HG02852 (cell line): ENCODE data around the gene LAMP5.

Experiments used
- ATAC-seq: cut with Tn5 transposase; IDR thresholded peaks from one replicate; pipeline ENCODE4 v1.9.1; 2021; ENCODE audit warnings: mild to moderate bottlenecking, moderate library complexity; ENCODE audit not compliant: unreplicated experiment

Gene LAMP5

GRCh38 chr20:9499126-9499899, 15.1 kb upstream of the LAMP5 start:
- ATAC-seq, result no peak

GRCh38 chr20:9500121-9500520, 14.3 kb upstream of the LAMP5 start:
- peak; percentile 76 for ATAC-seq

- ATAC-seq, result no peak
Measured at GRCh38 chr20:9501473-9501872, 12.9 kb upstream of the LAMP5 start.

- ATAC-seq, result no peak
Measured at GRCh38 chr20:9503526-9504245, 10.7 kb upstream of the LAMP5 start.

- no peak for ATAC-seq
Measured at GRCh38 chr20:9506280-9506821, 8.0 kb upstream of the LAMP5 start.

- ATAC-seq, result no peak
Measured at GRCh38 chr20:9506964-9507369, 7.4 kb upstream of the LAMP5 start.

GRCh38 chr20:9507544-9508239, 6.7 kb upstream of the LAMP5 start:
- ATAC-seq, result no peak

- no peak for ATAC-seq
Measured at GRCh38 chr20:9508240-9508661, 6.1 kb upstream of the LAMP5 start.

DNA sequence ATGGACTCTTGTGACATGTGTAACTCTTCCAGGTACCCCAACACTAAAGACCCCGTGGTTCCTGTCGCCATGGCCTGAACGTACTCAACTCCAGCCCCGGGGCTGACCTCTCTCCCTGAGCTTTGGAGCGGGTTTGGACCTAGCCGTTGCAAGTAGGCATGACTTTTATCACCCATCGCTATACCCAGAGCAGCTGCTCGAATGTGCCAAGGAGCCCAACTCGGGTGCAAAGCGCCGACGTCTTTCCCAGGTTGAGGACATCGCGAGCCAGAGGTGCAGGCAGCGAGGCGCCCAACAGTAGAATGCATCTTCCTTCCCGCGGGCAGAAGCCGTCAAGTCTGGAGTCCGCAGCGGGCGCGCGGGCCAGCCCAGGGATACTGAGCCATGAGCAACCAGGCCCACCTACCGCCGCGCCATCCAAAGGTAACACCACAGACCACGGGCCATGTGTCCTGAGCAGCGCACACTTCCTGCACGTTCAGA, 5.7 kb upstream of the LAMP5 start:
- no peak for ATAC-seq

- ATAC-seq, result no peak
Measured at GRCh38 chr20:9509246-9509645, 5.1 kb upstream of the LAMP5 start.

GRCh38 chr20:9510911-9511310, 3.5 kb upstream of the LAMP5 start:
- no peak for ATAC-seq

DNA sequence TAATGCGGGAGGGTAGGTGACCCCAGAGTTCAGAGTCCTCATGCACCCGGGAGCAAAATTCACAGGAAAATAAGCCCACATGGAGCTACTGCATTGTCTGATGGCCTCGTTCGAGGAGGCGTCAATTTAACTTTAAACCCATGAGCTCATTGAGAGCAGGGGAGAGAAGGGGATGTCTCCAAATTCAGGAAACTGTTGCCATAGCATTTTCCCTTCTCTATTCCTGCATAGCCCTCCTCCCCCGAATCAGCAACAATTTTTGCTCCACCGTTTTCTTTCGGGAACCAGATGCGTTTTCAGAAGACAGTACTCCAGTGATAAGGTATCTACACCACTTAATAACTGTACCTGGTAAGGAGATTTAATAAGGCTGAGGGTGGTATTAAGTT, 324 bp upstream of the LAMP5 start:
- no peak for ATAC-seq

- no peak for ATAC-seq
Measured at GRCh38 chr20:9515214-9515585, 810 bp downstream of the LAMP5 start.

GRCh38 chr20:9515741-9516233, 1.4 kb downstream of the LAMP5 start:
- ATAC-seq, result no peak

DNA sequence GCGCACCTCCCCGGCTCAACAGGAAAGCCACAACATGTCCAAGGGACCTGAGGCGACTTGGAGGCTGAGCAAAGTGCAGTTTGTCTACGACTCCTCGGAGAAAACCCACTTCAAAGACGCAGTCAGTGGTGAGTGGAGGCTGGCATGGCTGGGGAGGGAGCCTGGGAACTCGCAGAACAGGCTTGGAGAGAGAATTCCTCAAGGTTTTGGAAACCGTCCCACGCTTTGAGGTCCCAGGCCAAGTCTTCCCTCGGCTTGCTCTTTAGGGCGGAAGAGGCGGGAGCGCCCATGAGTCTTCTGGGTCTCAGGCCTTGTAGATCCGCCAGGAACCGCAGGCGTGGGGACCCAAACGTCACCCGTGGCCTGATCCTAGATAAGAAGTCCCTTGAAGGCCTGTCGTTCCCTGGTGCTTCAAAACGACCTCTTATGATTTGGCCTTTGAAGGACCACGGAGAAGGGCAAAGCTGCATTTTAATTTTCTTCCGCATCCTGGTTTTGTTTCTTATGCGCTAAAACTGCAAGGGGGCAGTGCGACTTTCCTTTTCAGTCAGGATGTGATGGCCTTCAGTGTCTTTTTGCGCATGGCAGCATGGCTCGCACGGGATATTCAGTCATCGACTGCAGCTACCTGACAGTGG, 2.0 kb downstream of the LAMP5 start:
- ATAC-seq, result no peak

DNA sequence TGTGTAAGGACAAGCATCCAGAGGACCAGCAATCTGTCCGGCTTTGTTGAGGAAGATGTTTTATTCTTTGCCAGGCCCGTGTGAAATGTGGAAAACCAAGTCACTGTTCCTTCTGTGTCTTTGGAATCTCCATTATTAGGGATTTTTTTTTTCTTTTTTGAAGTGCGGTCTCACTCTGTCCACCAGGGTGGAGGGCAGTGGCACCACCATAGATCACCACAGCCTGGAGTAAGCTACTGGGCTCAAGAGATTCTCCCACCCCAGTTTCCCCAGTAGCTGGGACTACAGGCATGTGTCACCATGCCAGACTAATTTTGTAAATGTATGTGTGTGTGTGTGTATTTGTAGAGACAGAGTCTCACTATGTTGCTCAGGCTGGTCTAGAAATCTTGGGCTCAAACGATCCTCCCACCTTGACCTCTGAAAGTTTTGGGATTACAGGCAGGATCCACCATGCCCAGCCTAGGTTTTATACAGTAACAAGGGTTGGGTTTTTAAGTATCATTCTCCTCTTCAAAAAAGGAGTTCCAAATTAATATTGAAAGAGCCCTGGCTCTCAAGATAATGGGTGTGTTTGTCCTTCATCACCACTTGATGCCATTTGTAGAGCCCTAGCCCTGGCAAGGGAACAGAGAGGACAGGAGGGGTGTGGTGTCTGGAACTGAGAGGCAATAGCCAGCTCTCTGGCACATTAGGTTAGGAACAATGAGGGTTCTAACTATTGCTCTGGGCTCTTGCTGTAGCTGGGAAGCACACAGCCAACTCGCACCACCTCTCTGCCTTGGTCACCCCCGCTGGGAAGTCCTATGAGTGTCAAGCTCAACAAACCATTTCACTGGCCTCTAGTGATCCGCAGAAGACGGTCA, 3.1 kb downstream of the LAMP5 start:
- no peak for ATAC-seq

DNA sequence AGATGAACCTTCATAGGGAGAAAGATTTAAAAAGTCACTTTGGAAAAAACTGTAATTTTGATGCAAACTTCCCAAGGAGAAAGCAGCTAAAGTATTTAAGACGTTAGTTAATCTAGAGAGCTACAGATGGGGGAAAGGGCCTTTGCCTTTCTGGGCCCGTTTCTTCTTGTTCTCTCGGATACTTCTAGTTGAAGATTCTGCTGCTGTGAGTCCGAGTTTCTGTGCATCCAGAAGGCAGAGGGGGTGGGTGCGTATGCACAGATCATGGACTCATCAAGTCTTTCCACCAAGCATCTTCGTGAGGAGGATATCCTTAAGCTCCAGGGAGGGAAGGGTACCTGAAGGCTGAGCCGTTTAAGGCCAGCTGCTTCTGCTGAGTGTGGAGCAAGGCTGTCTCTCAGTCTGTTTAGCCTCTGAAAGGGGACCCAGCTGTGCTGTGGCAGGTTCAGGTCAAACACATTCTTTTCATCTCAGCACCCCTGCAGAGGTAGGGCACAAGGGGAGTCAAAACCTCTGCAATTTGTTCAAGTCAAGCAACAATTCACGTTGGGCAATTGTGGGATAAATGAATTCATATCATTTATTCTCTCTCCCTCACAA, 4.3 kb downstream of the LAMP5 start:
- no peak for ATAC-seq

GRCh38 chr20:9520086-9520485, 5.7 kb downstream of the LAMP5 start:
- no peak for ATAC-seq

DNA sequence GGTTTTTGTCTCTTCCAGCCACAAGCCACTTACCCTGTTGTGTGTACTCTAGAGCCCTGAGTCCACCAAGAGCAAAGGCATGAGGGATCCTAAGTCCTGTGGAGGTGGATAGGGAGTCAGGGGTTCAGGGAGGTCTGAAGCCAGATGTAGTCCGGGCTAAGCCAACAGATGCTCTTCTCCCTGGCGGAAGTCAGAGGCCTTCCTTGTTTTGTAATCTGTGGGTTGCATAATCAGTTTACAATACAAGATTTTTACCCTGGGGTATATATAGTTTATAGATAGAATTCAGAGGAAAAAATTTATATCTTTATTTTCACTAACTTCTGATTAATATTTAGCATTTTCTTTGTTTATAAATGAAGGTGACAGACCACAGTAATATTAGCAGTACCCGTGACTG, 9.2 kb downstream of the LAMP5 start:
- ATAC-seq, result no peak
